Keratinocyte (primary cell): ENCODE data around the gene BABAM2. TPM values are rescaled to one million over a fixed set of nuclear protein-coding genes. Genes with fewer than 3 reads are reported as not detected.

Source experiments
- DNase-seq: peaks from one replicate; pipeline ENCODE4 v3.0.0-alpha.2; 2011; ENCODE audit warnings: low read depth, missing footprints, low spot score
- FAIRE-seq: peaks from 2 replicates; lab custom pipeline; 2011; peaks lifted over from hg19 to GRCh38; lab: Jason Lieb, UNC
- H2AFZ ChIP-seq: 2 replicates; pipeline ENCODE4 v1.6.0; 2012; ENCODE audit warnings: low read length, control low read depth, inconsistent platforms; ENCODE audit not compliant: control insufficient read depth
- H3K27ac ChIP-seq: 2 replicates; pipeline ENCODE4 v1.5.1; 2011; ENCODE audit warnings: low read length; ENCODE audit not compliant: control insufficient read depth, insufficient read depth
- H3K27me3 ChIP-seq: 3 replicates; pipeline ENCODE4 v1.6.0; 2011; ENCODE audit warnings: low read length; ENCODE audit not compliant: control insufficient read depth, insufficient read depth; ENCODE audit errors: extremely low read depth
- H3K36me3 ChIP-seq, 2 experiments: 2 replicates in 1 of 2; 3 replicates in 1 of 2; pipeline ENCODE4 v1.5.1; 2011; ENCODE audit warnings: low read length in 2 of 2, mild to moderate bottlenecking in 1 of 2; ENCODE audit not compliant: control insufficient read depth in 2 of 2, insufficient read depth in 2 of 2; ENCODE audit errors: extremely low read depth in 1 of 2
- H3K4me1 ChIP-seq: 3 replicates; pipeline ENCODE4 v1.5.1; 2011; ENCODE audit warnings: low read length; ENCODE audit not compliant: control insufficient read depth, insufficient read depth; ENCODE audit errors: extremely low read depth
- H3K4me2 ChIP-seq: 3 replicates; pipeline ENCODE4 v1.6.0; 2011; ENCODE audit warnings: low read depth, low read length; ENCODE audit not compliant: control insufficient read depth, insufficient read depth; ENCODE audit errors: extremely low read depth
- H3K4me3 ChIP-seq, 3 experiments: fragments of 200-600 bp in 1 of 3; sonication (generic) in 1 of 3; 2 replicates in 2 of 3; 3 replicates in 1 of 3; pipeline ENCODE4 v1.5.1; 2011 to 2016; ENCODE audit warnings: low read length in 3 of 3, mild to moderate bottlenecking in 3 of 3, control low read depth in 2 of 3, inconsistent platforms in 1 of 3, low read depth in 1 of 3, mixed read lengths in 1 of 3, mixed run types in 1 of 3, moderate library complexity in 1 of 3; ENCODE audit not compliant: control insufficient read depth in 2 of 3, insufficient read depth in 2 of 3; ENCODE audit errors: extremely low read depth in 1 of 3
- H3K79me2 ChIP-seq: 2 replicates; pipeline ENCODE4 v1.6.0; 2012; ENCODE audit warnings: low read length; ENCODE audit not compliant: control insufficient read depth, insufficient read depth
- H3K9ac ChIP-seq: 3 replicates; pipeline ENCODE4 v1.6.0; 2011; ENCODE audit warnings: low read length; ENCODE audit not compliant: control insufficient read depth, insufficient read depth; ENCODE audit errors: extremely low read depth
- H3K9me1 ChIP-seq: 3 replicates; pipeline ENCODE4 v1.6.0; 2011; ENCODE audit warnings: low read length; ENCODE audit not compliant: control insufficient read depth, insufficient read depth; ENCODE audit errors: extremely low read depth
- H3K9me3 ChIP-seq: 2 replicates; pipeline ENCODE4 v1.5.1; 2012; ENCODE audit warnings: low read depth, low read length; ENCODE audit not compliant: control insufficient read depth
- H4K20me1 ChIP-seq: 3 replicates; pipeline ENCODE4 v1.6.0; 2011; ENCODE audit warnings: low read length; ENCODE audit not compliant: control insufficient read depth, insufficient read depth; ENCODE audit errors: extremely low read depth
- CTCF ChIP-seq, 3 experiments: IDR thresholded peaks in 1 of 3; conservative IDR thresholded peaks in 1 of 3; optimal IDR thresholded peaks in 1 of 3; 2 replicates in 2 of 3; 3 replicates in 1 of 3; pipeline versions ENCODE3 to v1.5.1; 2011; ENCODE audit warnings: low read length in 3 of 3, mild to moderate bottlenecking in 3 of 3, moderate library complexity in 2 of 3, control low read depth in 1 of 3, inconsistent platforms in 1 of 3; ENCODE audit not compliant: insufficient read depth in 2 of 3; ENCODE audit errors: extremely low read depth in 1 of 3
- EZH2 ChIP-seq: IDR thresholded peaks from one replicate; pipeline ENCODE4 v1.6.1; 2012; ENCODE audit warnings: inconsistent platforms, mild to moderate bottlenecking, low read length, moderate library complexity
- dilution Hi-C: fragments of 300-500 bp; cut with MboI; formaldehyde crosslinking; loops from one replicate; pipeline ENCODE4 v1.7.0; 2020; ENCODE audit warnings: low sequenced_read_pairs; ENCODE audit not compliant: extremely low pct_ligation_motif_present
- polyA plus RNA-seq, 5 experiments: library from polyadenylated mRNA; depleted of rRNA in 3 of 5; stranded (reverse) in 3 of 5; stranded (forward) in 1 of 5; unstranded in 1 of 5; fragments of >200 nt; gene quantifications; 1 replicate in 1 of 5; 2 replicates in 3 of 5; 3 replicates in 1 of 5; pipeline versions ENCODE4 v1.2.1 to v1.2.3, GENCODE V29; 2011 to 2012; ENCODE audit warnings: missing spikeins in 2 of 5, low read depth in 1 of 5, low replicate concordance in 1 of 5

The BABAM2 gene
- polyA plus RNA-seq, 1 donor (not counting 4 experiments of a cell fraction or from before 2014, with no cell fraction given) = 29.8 TPM

GRCh38 chr2:28319118-28320008 is 428.8 kb downstream of the BABAM2 start:
- no peak overlapping the region for H3K27ac ChIP-seq
- no peak for DNase-seq
- H3K79me2 ChIP-seq = no peaks in the 10 kb centered on the region
- no peaks in the 10 kb centered on the region for H3K36me3 ChIP-seq
- H2AFZ ChIP-seq = no peak overlapping the region
- no peaks in the 10 kb centered on the region for H3K9me1 ChIP-seq
- no peaks in the 10 kb centered on the region for H3K9me3 ChIP-seq
- no peaks in the 10 kb centered on the region for H3K4me1 ChIP-seq
- H3K4me2 ChIP-seq = no peak overlapping the region
- FAIRE-seq = no peak
- H3K4me3 ChIP-seq = no peak overlapping the region
- TF ChIP-seq EZH2 (no peak), CTCF (optimal IDR thresholded peaks at IDR 0.05 in 1 of 3, IDR thresholded peaks at IDR 0.05 in 1 of 3, conservative IDR thresholded peaks at IDR 0.05 in 1 of 3; ENCODE audit: extremely low read depth in 1 of 3, insufficient read depth in 2 of 3, low read length in 3 of 3) (no peak)
- H4K20me1 ChIP-seq = no peaks in the 10 kb centered on the region
- H3K9ac ChIP-seq = no peak overlapping the region
- dilution Hi-C loops = no loop called here
- H3K27me3 ChIP-seq = no peaks in the 10 kb centered on the region

GRCh38 chr2:28320009-28320365 is 429.5 kb downstream of the BABAM2 start:
- no peak for TF ChIP-seq CTCF (optimal IDR thresholded peaks at IDR 0.05 in 1 of 3, IDR thresholded peaks at IDR 0.05 in 1 of 3, conservative IDR thresholded peaks at IDR 0.05 in 1 of 3; ENCODE audit: extremely low read depth in 1 of 3, insufficient read depth in 2 of 3, low read length in 3 of 3)
- no peak for TF ChIP-seq EZH2
- FAIRE-seq (no peak), DNase-seq (no peak)
- no peaks in the 10 kb centered on the region for H3K9me1 ChIP-seq
- no peaks in the 10 kb centered on the region for H3K9me3 ChIP-seq
- H3K79me2 ChIP-seq = no peaks in the 10 kb centered on the region
- no peaks in the 10 kb centered on the region for H3K36me3 ChIP-seq
- dilution Hi-C loops = no loop called here
- H2AFZ ChIP-seq = no peak overlapping the region
- no peaks in the 10 kb centered on the region for H3K4me1 ChIP-seq
- no peaks in the 10 kb centered on the region for H3K27me3 ChIP-seq
- no peak overlapping the region for H3K4me3 ChIP-seq
- H3K27ac ChIP-seq = no peak overlapping the region
- H4K20me1 ChIP-seq = no peaks in the 10 kb centered on the region
- H3K4me2 ChIP-seq = no peak overlapping the region
- H3K9ac ChIP-seq = no peak overlapping the region
